Aortic smooth muscle cell (primary cell): ENCODE results near the gene PRF1. TPM values are rescaled to one million over a fixed set of nuclear protein-coding genes. Genes with fewer than 3 reads are reported as not detected.

Source experiments
- total RNA-seq: library from RNA; depleted of rRNA; stranded (reverse); fragments of >200 nt; gene quantifications from 2 replicates; pipeline ENCODE4 v1.2.3, GENCODE V29; 2014

Gene PRF1
- not detected in 2 replicates for total RNA-seq

DNA sequence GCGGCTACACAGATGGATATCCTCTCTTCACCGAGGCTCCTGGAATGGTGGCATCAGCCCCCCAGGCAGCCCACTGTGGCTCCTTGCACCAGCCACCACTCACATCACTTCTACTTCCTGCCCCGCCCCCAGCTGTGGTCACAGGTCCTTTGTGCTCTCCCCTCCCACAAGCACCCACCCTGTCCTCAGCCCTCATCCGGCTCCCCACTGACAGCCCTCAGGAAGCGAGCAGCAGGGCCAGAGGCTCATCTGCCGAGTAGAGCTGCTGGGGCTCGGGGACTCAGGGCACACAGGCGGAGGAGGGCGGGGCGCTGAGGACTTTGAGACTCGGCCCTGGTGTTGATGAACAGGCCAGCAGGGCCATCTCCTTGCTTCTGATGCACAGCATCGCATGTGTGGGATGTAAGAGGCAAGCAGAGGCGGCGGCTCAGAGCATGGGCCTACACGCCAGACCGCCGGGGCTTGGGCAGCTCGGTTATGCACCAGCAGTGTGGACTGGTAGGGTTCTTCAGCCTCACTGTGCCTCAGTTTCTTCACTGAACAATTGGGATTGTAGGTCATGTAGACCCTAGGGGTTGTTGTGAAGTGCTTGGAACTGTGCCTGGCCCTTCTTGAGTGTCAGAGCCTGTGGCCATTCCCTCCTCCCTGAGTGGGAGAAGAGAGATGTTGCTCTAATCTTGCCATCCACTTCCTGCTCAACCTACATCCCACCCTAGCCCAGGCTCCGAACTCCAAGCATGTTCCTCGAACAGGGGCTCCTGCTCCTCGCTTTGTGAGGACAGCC lies at the start of gene PRF1:
PRF1 (minus strand) TSS at position 77 of the 784 bp plus-strand sequence. CDS start 1,839 bp downstream, outside the sequence.

Other genes starting within 250 kb of the PRF1 start
- 6.0 and 8.1 TPM in 2 replicates for gene LRRC20, start 220.1 kb downstream of the PRF1 start, total RNA-seq
- gene EIF4EBP2, start 198.6 kb downstream of the PRF1 start, total RNA-seq: 27.1 and 33.4 TPM in 2 replicates
- gene NODAL, start 161.1 kb downstream of the PRF1 start, total RNA-seq: not detected in 2 replicates
- 11.5 and 11.6 TPM in 2 replicates for gene PALD1, start 124.0 kb downstream of the PRF1 start, total RNA-seq
- 3.7 and 5.1 TPM in 2 replicates for gene ADAMTS14, start 69.8 kb upstream of the PRF1 start, total RNA-seq
- gene TBATA, start 182.6 kb upstream of the PRF1 start, total RNA-seq: not detected in 2 replicates
- 28.3 and 30.5 TPM in 2 replicates for gene SGPL1, start 213.2 kb upstream of the PRF1 start, total RNA-seq